G401.6 (cell line): ENCODE data around the gene EMILIN2.
"Not testable (repeated sequence)": the region's sequence is repeated elsewhere in the genome, so short reads cannot be mapped to it uniquely, and the experiment has no call there.

Experiments
- FAIRE-seq: peaks from 2 replicates; lab custom pipeline; 2012; peaks lifted over from hg19 to GRCh38; lab: Jason Lieb, UNC

EMILIN2 gene

DNA sequence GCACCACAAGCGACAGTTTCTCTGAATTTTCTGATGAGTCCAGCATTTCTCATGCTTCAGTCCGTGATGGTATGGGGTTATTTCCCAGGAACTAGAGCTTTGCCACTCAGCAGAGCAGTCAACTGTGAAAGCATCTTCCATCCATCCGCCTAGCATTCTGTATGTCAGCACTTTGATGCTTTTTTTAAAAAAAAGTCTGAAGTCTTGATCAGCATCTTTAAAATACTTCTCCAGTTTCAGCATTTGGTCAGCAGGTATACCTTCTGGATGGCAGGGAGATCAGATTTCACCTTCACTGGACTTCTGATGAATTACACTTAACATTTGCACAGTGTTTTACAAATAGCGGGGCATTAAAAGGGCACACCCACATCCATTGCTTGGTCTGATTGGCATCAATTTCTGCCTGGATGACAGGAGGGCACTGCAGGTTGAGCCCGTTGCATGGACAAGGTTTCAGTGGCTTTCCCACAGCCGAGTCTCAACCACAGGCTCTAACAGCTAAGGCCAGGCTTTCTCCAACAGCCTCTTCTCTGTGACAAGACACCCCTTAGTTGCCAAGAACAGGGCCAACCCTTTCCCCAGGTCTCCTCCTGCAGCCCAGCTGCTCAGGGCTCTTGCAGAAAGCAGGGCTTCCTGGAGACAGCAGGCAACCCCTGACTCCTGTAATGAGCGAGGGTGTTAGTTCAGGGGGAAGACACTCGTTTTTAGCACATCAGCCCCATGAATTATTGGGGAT, 54.0 kb downstream of the EMILIN2 start:
- no peak for FAIRE-seq

DNA sequence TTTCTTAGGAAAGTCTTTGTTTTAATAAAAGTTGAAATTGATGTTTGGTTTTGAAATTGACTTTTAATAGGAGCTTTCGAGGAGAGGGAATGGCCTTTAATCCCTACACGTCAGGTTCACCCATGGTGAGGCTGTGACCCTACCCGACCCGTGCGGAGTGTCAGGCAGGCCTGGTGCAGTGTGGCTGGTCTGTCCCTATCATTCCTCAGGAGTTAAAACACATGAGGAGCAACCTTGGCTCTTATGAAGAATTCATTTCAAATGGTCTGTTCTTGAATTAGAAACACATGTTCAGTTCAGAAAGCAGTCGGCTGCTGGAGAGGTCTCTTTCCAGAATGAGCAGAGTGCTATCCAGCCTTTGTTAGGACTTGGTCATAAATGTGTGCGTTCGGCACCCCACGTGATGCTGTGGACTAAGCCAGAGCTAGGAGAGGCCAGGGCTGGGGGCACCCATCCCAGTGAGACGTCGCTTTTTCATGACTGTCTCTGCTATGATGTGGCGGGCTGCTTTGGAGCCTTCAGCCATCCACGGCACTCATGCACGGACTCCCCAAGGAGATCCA, 54.7 kb downstream of the EMILIN2 start:
- no peak for FAIRE-seq

DNA sequence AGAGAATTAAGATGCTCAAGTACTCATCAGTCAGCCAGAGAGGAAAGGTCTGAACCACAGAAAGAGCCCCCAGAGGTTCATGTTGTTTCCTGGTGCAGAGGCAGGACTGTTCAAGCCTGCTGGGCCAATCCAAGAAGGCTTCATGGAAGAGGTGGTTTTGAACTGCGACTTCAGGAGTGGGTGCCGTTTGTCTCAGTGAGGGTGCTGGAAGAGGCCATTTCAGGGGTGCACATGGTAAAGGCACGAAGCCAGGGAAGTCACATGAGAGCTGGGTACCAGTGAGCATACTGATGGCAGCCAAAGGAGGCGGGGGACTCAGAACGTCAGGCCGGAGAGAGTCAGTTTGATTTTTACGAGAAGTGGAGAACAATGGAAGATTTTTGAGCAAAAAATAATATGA, 55.5 kb downstream of the EMILIN2 start:
- FAIRE-seq: no peak

DNA sequence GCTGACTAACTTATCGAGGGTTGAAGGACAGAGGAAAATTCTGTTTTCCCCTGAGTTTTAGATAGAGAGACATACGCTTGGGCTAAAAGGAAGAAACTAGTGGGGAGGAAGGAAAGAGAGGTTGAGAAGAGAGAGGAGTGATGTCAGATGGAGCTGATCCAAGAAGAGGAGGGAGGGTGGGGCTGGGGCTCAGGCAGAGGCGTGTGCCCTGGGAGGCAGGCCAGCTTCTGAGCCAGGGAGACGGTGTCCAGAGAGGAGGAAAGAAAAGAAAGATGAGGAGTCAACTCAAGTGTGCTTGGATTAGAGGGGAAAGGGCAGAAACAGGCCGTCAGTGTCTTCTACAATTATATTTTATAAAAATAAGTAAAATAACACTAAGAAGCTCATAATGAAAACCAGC, 56.2 kb downstream of the EMILIN2 start:
- no peak for FAIRE-seq

DNA sequence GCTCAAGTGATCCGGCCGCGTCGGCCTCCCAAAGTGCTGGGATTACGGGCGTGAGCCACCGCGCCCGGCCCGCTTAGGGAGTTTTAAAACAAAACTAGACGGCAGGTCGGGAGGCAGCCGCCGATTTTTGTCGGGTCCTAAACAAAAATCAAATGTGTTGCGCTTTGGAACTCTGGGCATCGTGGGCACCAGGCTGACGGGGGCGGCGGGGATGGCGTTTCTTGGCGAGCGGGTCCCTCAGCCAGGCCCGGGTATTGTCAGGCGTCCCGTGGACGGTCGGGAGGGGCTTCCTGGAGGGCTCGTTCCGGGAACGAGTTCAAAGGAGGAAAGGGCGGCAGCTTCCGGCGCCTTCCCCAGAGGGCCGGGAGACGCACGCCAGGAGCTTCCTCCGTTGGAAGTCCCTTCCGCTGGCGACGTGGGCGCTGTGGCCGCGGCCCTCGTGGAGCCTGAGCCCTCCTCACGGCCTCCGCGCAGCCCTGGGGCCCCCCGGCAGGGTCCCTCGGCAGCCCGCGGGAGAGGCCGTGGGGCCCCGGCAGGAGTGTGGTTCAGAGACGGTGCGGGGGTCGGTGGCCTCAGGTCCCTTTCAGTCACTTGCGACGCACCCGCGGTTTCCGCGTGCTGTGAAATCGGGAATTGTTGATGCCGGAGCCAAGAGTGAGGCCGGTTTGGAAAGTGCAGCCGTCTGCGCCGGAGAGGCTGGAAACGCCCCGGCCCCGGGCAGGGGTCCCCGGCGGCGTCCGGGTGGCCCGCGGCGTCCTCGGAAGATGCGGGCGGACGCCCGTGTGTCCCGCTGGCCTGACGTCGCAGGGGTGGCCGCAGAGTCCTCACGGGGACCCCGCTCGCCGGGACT, 59.3 kb downstream of the EMILIN2 start:
- FAIRE-seq: no peak

DNA sequence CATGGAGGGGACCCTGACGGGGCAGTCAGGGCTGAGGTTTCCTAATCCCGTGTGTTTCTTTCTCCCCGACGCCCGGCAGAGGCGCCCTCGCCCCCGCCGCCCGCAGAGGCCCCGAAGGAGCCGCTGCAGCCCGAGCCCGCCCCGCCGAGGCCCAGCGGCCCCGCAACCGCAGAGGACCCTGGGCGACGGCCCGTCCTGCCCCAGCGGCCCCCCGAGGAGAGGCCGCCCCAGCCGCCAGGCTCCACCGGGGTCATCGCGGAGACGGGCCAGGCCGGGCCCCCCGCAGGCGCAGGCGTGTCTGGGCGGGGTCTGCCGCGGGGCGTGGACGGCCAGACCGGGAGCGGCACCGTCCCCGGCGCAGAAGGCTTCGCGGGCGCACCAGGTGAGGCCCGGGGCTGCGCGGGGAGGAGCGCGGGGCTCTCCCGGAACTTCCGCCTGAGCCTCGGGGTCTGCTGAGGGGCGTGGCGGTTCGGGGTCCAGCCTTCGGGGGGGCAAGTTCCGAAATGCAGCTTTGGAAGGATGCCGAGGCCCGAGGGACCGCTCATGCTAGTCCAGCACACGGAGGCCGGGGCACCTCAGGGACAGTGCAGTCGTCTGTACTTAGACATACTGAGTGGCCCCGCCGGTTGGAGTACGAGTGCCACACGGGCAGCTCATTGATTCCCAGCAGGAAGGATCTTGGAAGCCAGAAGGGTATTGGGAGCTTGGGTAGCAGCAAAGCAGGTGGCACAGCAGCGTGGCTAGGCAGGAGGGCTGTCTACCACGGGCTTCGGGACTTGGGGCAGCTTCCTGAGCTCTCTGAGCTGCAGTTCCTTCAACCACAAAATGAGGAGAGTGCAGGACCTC, 60.1 kb downstream of the EMILIN2 start:
- no peak for FAIRE-seq

DNA sequence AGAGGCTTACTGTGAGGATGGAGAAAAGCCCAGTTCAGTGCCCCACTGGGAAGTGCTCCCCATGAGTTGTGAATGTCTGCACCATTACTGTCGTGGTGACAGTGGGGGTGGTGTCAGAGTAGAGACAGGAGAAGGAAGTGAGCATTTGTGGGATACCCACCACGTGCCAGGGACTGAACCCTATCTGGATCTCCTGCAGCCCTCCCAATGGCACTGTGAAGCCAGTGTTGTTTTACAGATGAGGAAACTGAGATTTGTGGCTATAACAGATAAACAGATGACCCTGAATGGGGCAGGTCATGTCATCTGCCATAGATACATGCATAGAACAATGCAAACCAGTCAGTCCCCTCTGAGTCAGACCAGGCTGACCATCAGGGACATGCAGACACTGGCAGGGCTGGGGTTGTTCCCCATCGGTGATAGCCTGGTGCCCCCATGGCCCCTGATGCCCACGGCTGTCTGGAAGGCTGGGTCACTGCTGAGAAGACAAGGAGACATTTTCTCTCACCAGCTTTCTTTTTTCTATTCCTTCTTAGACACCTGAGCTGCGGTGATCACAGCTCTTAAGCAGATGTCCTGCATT, 60.8 kb downstream of the EMILIN2 start:
- no peak for FAIRE-seq

DNA sequence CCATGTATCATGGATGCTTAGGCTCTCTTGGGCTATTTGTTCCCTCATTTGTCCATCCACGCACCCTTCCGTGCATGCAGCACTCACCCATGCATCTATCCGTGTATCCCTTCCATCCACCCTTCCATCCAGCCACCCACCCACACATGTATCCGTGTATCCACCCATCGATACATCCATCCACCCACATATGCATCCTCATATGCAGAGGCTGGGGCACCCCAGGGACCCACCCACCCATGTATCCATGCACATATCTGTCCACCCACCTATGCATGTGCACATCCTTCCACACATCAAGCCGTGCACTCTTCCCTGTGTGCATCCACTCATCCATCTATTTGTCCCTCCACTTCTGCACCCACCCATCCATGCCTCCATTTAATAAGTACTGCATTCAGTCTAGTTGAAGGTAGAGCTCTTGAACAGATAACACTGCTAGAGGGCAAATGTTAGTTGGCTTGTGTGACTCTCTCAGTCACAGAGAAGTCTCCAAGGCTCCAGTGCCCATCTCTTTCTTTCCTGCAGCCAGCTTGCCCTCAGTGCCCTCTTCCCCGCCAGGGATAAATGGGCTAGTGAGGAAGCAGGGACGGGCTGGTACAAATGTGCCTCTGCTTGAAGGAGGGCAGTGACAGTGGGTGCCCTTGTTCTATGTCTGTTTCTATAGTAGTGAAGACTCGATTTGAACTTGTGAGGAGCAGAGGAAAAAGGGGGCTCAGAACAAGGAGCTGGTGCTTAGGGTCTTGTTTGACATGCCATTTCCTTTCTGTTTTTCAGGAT, 61.5 kb downstream of the EMILIN2 start:
- FAIRE-seq: no peak

DNA sequence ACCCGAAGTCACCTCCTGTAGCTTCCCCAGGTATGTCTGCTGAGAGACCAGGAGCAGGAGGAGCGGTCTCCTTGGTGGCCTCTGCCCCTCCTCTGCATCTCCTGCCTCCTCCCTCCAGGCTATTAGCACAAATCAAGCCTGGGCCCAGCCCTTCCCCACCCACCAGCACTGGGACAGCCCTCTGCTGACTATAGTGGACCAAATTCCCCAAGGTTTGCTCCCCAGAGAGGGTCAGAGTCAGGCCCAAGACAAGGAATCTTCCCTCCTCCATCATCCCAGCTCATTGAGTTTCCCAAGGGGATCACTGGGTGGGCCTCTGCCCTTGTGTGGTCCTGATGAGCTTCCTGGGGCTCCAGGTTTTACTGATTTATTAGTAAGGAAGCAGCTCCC, 62.1 kb downstream of the EMILIN2 start:
- FAIRE-seq: no peak

DNA sequence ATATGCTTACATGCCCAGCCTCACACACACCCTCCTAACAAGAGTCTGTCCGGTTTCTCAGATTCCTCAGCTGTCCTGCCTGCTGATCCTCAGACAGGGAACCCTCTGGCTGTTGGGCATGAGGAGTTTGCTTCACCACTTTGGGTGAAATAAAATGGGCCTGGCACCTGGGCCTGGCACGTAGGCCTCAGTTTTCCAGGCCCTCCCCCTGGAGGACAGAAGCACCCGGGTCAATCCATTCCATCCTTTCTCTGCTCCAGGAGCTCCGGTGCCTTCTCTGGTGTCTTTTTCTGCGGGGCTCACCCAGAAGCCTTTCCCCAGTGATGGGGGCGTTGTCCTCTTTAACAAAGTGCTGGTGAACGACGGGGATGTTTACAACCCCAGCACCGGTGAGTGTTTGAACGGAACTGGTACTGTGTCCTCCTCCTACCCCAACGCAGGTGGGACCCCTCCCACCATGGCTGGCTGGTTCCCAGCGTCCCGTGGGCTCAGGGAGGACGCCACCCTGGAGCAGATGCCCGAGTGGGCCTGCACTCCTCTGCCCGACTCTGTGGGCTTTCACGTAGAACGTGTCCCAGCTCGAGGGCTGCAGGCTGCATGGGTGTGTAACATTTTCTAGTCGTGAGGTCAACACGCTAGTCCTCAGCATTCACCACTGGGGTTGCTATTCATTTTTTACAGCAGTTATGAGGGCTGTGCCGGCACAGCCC, 62.8 kb downstream of the EMILIN2 start:
- FAIRE-seq: no peak

DNA sequence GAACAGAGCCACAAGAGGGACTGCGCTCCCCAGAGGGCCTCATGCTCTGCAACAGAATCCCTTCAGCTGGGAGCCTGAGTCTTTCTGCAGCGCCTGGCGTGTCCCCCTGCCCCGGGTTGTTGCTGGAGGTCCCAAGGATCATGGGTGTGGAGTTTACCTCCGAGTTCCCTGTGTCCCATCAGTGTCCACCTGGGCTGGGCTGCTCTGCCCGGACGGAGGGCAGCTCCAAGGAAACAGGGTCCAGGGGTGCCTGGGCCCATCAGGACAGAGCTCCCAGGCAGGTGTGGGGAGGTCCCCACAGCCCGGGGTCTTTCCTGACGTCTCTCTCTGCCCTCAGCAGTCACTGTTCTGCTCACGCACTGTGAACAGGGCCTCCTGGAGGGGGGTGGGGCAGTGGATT, 63.5 kb downstream of the EMILIN2 start:
- no peak for FAIRE-seq

DNA sequence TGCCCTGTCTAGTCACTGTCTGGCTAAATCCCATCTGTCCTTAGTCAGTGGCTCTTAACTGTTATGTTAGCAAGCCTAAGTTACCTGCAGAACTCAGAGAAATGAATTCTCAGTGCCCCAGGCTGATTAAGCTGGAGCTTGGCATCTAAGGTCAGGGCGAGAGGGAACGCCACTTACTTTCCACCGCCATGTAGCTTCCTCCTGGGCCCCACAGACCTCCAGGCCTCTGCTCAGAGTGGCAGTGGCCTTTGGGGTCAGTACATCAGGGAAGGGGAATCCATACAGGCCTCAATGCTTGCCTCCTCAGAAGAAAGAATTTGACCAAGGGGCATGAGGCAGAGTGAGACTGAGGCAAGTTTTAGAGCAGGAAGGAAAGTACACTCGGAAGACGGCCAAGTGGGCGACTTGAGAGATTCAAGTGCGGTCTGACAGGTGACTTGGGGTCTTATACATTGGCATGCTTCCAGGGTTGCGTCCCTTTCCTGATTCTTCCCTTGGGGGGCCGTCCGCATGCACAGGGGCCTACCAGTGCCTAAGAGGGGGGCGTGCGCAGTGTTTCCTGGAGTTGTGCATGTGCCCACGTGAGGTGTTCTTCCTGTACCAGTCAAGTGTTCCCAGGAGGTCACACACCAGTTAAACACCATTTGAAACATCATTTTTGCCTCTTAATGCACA, 64.1 kb downstream of the EMILIN2 start:
- no peak for FAIRE-seq

DNA sequence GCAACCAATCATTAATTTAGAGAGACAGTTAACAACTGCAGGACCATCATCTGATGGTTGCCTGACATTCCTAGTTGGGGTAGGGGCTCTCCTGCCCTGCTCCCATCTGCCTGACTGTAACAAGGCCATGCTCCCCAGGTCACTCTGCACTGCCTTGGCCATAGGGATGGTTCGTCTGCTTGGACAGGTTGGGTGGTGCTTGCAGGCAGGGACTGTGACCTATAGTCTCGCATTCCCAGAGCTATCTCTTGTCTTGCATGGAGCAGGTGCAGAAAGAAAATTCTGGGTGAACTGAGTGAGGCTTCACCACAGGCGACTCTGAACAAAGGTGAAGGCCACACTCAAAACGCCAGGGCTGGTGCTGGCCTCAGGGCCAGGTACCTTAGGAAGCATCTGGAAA, 64.7 kb downstream of the EMILIN2 start:
- FAIRE-seq: no peak

DNA sequence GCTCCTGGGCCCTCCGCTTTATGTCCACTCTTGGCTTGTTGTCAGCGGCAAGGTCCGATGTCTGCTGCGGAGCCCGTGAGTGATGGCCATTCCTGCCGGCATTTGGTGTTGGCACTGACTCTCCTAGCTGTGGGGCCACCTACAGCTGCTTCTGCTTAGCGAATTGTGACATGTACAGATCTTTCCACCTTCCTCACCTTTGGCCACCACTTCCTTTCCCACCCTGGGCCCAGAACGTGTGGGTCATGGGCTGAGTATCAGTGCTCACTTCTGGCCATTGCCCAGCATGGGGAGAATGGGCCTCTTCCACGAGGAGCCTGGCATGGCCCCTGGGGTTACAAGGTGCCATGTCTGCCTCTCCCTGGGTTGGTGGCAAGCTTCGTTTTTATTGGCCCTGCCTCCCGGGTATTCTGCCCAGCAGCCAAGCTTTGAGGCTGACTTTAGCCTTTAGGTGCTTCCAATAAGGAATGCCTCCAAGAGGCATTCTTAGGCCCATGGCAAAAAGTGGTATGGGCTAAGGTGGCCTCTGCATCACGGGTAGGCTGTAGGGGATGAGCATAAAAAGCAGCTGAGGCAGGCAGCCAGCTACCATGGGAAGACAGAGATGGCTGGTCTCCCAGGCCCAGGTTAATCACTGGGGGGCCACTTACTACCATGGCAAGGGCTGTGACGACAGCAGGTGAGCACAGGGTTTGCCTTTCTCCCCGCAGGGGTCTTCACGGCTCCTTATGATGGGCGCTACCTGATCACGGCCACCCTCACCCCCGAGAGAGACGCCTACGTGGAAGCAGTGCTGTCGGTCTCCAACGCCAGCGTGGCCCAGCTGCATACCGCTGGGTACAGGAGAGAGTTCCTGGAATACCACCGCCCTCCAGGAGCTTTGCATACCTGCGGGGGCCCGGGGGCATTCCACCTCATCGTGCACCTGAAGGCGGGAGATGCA, 65.8 kb downstream of the EMILIN2 start:
- FAIRE-seq: no peak

DNA sequence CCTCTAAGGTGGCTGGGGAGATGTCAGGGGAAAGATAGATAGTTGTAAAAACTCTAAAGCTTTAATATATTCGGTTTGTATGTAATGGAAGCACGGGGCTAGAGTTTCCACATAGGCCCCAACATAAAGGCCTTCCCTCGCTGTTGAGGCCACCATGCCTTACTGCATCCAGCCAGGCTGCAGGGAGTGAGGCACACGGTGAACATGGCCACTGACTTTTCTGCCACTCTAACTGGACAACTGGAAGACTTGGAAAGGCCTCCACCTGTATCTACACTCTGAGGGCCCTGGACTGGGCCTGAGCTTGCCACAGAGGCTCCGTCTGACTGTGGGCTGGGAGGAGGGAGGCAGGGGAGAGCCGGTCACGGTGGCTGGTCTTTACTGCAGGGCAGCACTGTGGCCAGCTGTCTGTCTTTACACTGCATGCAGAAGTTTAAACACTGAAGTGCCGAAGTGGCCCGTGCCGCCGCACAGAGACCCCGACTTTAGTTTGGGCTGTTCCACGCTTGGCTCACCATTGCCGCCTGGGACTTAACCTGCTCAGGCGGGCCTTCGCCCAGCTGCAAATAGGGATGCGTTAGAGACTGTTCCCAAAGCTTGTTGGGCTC, 66.7 kb downstream of the EMILIN2 start:
- FAIRE-seq: no peak

DNA sequence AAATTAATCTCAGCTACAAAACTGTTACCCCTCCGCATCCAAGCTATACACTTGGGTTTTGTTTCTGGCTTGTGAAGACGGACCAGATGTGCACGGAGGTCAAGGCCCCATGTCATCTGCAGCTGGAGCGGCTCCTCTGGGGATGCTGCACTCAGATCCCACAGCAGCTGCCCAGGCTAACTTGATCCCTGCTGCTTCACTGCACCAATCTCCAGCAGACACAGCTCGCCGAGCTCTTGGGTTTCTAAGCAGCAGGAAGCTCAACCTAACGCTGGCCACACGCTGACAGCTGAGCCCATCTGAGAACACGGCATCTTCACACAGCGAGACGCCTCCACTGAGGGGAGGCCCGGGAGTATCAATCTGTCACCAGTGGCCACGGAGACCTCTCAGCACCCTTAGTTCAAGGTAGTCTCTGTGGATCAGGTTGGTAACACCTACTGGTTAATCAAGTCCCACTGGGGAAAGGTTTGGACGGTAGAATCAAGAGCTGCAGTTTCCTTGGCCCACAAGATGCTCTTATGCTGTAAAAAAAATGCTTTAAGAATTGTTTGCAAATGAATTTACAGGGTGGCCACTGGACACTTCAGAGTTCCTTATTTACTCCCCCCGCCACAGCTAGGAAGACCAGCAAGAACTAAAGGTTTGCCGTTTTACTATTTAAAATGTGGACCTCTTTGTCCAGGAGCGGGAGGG, 67.5 kb downstream of the EMILIN2 start:
- FAIRE-seq: no peak

DNA sequence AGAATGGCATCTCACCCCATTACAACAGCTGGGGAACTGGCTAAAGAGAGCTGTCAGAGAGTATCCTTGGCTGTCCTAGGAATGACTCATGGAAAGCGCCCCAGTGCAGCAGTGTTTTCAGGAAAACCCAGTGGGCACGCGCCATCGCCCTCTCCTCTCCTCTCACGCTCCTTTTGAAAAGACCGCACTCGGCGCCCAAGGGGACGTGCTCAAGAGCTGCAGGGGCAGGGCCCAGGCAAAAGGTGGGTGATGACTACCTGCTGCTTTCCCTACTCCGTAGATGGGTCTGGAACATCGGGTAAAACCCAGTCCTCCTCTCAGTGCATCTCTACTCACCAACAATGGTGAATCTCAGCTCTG, 68.1 kb downstream of the EMILIN2 start:
- no peak for FAIRE-seq

DNA sequence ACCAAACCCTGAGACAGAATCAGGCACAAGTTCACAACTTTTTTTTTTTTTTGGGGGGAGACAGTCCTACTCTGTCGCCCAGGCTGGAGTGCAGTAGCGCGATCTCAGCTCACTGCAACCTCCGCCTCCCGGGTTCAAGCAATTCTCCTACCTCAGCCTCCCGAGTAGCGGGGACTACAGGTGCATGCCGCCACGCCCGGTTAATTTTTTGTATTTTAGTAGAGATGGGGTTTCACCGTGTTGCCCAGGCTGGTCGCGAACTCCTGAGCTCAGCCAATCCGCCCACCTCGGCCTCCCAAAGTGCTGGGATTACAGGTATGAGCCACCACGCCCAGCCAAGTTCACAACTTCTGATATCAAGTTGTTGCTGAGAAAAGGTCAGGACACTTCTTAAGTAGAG, 68.7 kb downstream of the EMILIN2 start:
- FAIRE-seq: not testable (repeated sequence)
